ENCODE measurements around the gene BCR.

DNA sequence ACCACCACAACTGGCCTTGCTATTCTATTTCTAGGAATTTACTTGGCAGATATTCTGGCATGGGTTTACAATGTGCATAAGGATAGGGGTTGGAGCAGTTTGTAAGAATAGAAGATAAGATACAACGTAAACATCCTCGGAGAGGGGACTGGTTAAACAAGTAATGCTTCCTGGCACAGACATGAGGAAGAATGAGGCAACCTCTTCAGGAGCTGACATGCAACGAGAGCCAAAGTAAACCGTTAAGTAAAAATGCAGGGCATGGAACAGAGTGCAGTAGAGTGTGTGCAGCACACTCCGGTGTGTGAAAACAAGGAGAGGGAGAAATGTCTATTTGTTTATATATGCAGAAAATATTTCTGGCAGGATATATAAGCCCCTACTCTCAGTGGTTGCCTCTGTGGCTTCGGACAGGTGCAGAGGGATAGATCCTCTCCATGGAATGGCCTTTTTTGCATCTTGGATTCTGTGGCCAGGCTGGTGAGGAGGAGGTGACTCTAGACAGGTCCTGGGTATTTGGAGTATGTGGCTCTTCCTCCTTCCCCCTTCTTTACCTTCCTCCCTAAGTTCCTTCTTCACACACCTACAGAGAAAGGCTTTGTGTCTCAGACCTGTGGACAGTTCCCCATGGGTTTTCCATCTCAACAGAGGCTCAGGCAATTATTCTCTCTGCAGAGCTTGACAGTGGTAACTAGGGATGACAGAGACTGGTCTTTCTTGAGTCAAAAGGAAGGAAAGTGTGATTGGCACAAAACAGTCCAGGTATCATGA, 32.5 kb upstream of the BCR start:
- TF ChIP-seq, protein P1, sequence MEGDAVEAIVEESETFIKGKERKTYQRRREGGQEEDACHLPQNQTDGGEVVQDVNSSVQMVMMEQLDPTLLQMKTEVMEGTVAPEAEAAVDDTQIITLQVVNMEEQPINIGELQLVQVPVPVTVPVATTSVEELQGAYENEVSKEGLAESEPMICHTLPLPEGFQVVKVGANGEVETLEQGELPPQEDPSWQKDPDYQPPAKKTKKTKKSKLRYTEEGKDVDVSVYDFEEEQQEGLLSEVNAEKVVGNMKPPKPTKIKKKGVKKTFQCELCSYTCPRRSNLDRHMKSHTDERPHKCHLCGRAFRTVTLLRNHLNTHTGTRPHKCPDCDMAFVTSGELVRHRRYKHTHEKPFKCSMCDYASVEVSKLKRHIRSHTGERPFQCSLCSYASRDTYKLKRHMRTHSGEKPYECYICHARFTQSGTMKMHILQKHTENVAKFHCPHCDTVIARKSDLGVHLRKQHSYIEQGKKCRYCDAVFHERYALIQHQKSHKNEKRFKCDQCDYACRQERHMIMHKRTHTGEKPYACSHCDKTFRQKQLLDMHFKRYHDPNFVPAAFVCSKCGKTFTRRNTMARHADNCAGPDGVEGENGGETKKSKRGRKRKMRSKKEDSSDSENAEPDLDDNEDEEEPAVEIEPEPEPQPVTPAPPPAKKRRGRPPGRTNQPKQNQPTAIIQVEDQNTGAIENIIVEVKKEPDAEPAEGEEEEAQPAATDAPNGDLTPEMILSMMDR (IDR thresholded peaks at IDR 0.05): no peak
- TF ChIP-seq EZH2 (IDR thresholded peaks at IDR 0.05; ENCODE audit: borderline replicate concordance, insufficient read depth, low read depth, low read length, poor library complexity, severe bottlenecking): no peak

Measured in B cell (primary cell).